Stimulated activated CD8-positive, alpha-beta memory T cell treated with anti-CD3 and anti-CD28 coated beads, Interleukin-2, amount 100 ng/mL, for 48 hours (primary cell): ENCODE data around the gene ZNF579.

Experiments used
- DNase-seq, 2 donors: peaks; one replicate each; pipeline ENCODE4 v3.0.0-alpha.2; 2020; ENCODE audit warnings: low read depth in 2 of 2

Gene ZNF579

GRCh38 chr19:55611983-55612645 is 31.5 kb upstream of the ZNF579 start:
- DNase-seq: no peak

- no peak for DNase-seq
These were observed 30.8 kb upstream of the ZNF579 start for GRCh38 chr19:55611300-55611982.

DNA sequence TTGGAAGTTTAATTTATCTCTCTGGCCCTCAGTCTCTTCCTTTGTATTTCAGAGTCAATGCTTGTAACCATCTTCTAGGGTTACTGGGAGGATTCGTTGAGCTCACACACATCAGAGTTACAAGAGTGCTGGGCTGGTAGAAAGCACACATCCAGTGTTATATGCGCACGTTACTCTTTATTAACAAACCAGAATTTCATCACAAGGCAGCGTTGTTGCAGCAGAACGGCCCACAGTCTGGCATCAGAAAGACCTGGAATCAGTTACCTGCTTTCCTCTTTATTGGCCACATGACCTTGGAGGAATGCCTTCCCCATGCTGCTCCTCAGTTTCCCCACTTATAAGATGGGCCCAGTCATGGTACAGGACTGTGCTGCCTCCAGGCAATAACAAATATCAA is 28.7 kb upstream of the ZNF579 start:
- no peak for DNase-seq

DNA sequence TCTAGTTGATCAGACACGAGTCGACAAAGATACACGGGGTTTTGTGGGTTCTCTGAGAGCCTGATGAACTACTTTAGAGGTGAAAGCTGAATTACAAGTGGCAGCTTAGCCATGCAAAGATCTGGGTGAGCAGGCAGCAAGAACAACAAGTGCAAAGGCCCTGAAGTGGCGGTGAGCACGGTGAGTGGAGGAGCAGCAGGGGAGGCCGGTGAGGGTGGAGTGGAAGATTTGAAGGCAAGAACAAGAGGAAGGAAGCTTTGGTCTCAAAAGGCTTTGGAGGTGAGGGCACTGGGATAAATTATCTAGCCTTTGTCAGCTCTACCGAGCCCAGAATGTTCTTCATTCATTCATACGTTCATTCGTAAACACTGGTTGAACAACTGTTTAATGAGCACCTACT is 26.2 kb upstream of the ZNF579 start:
- DNase-seq: no peak

DNA sequence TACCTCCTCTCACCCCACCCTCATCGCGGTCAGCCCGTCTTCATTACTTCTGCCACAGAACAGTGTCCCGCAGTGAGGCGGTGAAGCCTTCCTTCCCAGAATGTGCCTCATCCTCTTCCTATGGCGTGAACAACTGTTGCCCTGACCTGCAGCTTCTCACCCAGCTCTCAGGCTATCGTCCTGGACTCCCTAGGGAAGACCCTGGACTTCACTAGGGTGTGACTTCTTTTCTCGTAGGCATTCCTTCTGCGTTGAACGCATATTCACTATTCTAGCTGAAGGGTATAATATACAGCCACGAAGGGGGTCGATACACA is 25.8 kb upstream of the ZNF579 start:
- DNase-seq: no peak

- DNase-seq: peak; percentile 54 to 65
These were observed 25.2 kb upstream of the ZNF579 start, which contains the start of gene ZNF865 for GRCh38 chr19:55605637-55606470. Gene ZNF865, plus strand, starts transcription at chr19:55605647. Its CDS starts 7,972 bp downstream, at chr19:55613619.

DNA sequence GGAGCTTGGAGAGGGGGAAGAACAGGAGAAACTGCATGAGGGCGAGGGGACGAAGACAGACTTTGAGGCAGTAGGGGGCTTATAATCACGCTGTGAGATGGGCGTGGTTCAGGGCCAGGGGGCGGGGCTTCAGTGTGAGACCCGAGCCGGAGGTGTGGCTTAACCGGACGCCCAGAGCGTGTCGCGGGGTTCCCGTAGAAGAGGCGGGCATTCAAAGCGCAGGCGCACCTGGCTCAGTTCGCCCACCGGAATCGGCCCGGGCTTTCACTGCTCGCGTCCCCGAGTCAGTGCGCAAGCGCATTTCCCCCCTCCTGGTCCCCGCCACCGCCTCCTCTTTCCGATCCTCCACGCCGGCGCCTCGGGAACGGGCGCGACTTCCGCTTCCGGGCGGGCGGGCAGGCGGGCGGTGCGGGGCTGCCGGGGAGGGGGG is 24.6 kb upstream of the ZNF579 start:
- DNase-seq: peak; percentile 98 to 99

GRCh38 chr19:55603581-55604292 is 23.1 kb upstream of the ZNF579 start:
- DNase-seq: no peak

GRCh38 chr19:55603115-55603514 is 22.5 kb upstream of the ZNF579 start:
- no peak for DNase-seq

DNA sequence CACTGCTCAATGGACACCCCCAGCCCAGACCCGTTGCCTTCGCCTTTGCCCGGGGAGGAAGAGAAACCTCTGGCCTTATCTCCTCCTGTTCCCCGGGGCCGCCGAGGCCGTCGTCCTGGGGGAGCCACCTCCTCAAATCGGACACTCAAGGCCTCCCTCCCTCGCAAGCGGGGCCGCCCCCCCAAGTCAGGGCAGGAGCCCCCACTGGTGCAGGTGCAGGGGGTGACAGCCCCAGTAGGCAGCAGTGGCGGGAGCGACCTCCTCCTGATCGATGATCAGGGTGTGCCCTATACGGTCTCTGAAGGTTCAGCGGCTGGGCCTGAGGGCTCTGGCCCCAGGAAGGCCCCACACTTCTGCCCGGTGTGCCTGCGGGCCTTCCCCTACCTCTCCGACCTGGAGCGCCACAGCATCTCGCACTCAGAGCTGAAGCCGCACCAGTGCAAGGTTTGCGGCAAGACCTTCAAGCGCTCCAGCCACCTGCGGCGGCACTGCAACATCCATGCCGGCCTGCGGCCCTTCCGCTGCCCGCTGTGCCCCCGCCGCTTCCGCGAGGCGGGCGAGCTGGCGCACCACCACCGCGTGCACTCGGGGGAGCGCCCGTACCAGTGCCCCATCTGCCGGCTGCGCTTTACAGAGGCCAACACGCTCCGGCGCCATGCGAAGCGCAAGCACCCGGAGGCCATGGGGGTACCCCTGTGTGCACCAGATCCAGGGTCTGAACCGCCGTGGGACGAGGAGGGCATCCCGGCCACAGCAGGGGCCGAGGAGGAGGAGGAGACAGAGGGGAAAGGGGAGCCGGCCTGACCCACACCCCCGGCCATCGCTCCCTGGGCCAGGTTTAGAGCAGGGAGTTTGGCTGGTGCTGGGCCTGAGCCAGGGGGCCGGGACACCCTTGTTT is 21.7 kb upstream of the ZNF579 start:
- DNase-seq: no peak

DNA sequence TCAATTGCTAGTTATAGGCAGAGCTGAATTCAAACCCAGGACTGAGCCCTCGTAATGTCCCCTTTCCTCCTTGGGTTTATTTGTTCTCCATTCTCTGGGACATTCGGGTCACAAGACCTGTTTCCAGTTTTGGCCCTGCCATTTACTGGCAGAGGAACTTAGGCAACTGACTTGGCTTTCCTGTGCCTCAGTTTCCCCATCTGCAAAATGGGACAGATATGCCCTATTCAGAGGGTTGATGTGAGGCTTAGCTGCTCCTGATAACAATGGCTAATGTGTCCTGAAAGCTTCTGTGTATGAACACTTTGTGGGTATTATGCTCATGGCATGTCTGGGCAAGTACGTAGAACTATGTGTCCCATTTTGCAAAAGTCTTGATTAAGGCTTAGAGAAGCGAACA is 20.4 kb upstream of the ZNF579 start:
- no peak for DNase-seq

- DNase-seq: no peak
These were observed 20.0 kb upstream of the ZNF579 start for GRCh38 chr19:55600662-55601028.

- peak; percentile 72 to 81 for DNase-seq
These were observed 19.4 kb upstream of the ZNF579 start, which contains the start of gene ZNF524 for GRCh38 chr19:55599842-55600661. Gene ZNF524, plus strand, starts transcription at chr19:55600288. Its CDS starts 1,825 bp downstream, at chr19:55602113.

- DNase-seq: peak; percentile 93 to 94
These were observed 18.8 kb upstream of the ZNF579 start, which contains the start of gene FIZ1 for GRCh38 chr19:55599468-55599841. Gene FIZ1, minus strand, starts transcription at chr19:55599517. Its CDS starts 1,652 bp downstream, at chr19:55597865.

GRCh38 chr19:55598719-55599467 is 18.2 kb upstream of the ZNF579 start:
- DNase-seq: peak; percentile 85 to 92

DNA sequence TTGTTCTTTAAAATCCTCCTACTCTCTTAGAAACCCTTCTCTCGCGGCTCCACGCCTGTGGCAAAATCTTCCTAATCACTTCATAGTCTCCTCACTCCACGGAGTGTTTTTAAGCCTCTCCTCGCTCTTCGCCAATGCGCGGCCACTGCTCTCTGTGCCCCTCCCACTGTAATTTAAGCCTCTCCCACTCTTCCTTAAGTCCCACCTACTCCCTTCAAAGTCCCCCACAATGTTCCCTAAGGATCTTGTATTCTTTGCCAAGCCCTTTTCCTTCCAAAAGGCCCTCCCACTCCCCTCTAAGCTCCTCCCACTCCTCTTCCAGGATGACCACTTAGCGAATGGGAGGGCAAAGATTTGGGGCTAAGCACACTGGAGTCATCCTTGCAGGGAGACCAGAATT is 17.4 kb upstream of the ZNF579 start:
- DNase-seq: no peak

GRCh38 chr19:55597501-55597921 is 16.9 kb upstream of the ZNF579 start:
- DNase-seq: no peak

DNA sequence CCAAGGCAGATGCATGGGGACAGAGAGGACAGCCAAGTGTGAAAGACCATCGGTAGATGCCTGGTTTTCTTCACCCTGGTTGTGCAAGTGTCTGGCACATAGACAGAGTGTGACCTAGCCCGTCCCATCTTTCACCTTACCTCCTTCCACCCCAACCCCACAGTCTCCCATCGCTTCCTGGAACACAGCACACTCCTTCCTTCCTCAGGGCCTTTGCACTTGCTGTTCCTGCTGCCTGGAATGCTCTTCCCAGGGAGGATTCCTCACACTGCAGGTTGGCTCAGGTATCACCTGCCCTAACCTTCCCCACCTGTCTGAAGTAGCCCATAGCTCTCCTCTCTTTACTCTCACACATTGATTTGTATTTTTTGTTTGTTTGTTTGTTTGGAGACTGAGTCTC is 15.7 kb upstream of the ZNF579 start:
- DNase-seq: no peak

DNA sequence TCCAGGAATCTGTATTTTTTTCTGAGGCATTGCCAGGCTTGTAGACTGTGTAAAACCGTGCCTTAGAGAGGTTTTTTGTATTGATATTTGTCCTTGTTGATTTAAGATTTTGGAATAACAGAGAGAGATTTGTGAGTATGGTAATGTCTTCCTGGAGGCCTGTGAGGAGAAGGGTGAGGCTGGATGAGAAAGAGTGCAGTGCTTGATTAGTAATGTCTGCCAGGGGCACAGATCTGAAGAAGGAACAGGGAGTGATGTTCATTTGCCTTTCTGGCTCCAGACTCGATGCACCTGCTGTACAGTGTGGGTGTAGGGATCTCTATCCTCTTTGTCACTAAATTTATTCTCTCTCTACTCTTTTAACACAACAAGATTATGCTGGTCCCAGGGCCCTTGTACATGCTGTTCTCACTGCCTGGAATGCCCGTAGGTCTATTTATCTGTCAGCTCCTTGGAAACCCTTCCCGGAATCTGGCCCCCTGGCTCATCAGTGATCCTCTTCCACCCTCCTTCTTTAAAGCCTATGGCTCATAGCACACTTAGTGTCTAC is 14.4 kb upstream of the ZNF579 start:
- no peak for DNase-seq
